Liver (tissue), 9 donors: Measurements from ENCODE around the gene RLBP1. TPM values are rescaled to one million over a fixed set of nuclear protein-coding genes. Genes with fewer than 3 reads are reported as not detected.

Source experiments
- DNase-seq: peaks from one replicate; pipeline ENCODE4 v3.0.0-alpha.2; 2017; ENCODE audit warnings: low spot score
- H3K27ac ChIP-seq, 2 donors: one replicate each; pipeline ENCODE4 v1.7.0; 2013; ENCODE audit warnings: inconsistent platforms in 2 of 2, low read length in 2 of 2, control low read depth in 1 of 2, low read depth in 1 of 2, mild to moderate bottlenecking in 1 of 2
- H3K27me3 ChIP-seq, 4 donors: one replicate each; pipeline versions ENCODE4 v1.6.1 to v1.7.0; 2013; ENCODE audit warnings: low read length in 3 of 4, inconsistent platforms in 1 of 4, mild to moderate bottlenecking in 1 of 4, moderate library complexity in 1 of 4; ENCODE audit not compliant: control insufficient read depth in 4 of 4, insufficient read depth in 4 of 4
- H3K36me3 ChIP-seq, 4 donors: one replicate each; pipeline versions ENCODE4 v1.6.1 to v1.7.0; 2013; ENCODE audit warnings: low read length in 3 of 4, mild to moderate bottlenecking in 3 of 4, low read depth in 1 of 4, moderate library complexity in 1 of 4; ENCODE audit not compliant: control insufficient read depth in 4 of 4, insufficient read depth in 3 of 4
- H3K4me1 ChIP-seq, 4 donors: one replicate each; pipeline versions ENCODE4 v1.6.1 to v1.7.0; 2013; ENCODE audit warnings: low read length in 3 of 4, mild to moderate bottlenecking in 3 of 4, moderate library complexity in 1 of 4; ENCODE audit not compliant: control insufficient read depth in 4 of 4, insufficient read depth in 4 of 4
- H3K4me3 ChIP-seq, 3 donors: one replicate each; pipeline versions ENCODE4 v1.6.1 to v1.7.0; 2013; ENCODE audit warnings: low read length in 3 of 3, control low read depth in 1 of 3, low read depth in 1 of 3, mild to moderate bottlenecking in 1 of 3
- H3K9ac ChIP-seq, 2 donors: one replicate each; pipeline ENCODE4 v1.7.0; 2013; ENCODE audit warnings: low read length in 2 of 2, mild to moderate bottlenecking in 2 of 2, moderate library complexity in 2 of 2, control low read depth in 1 of 2, low read depth in 1 of 2
- H3K9me3 ChIP-seq, 4 donors: one replicate each; pipeline versions ENCODE4 v1.6.1 to v1.7.0; 2013; ENCODE audit warnings: low read length in 3 of 4; ENCODE audit not compliant: control insufficient read depth in 4 of 4
- CTCF ChIP-seq: fragments of 150-350 bp; IDR thresholded peaks from 2 replicates; pipeline ENCODE4 v1.5.1; 2017; ENCODE audit warnings: improper control_type of control experiment, low read depth, low read length; ENCODE audit not compliant: missing input control
- EGR1 ChIP-seq, 2 donors: IDR thresholded peaks; 2 replicates each; pipeline ENCODE4 v1.6.1; 2016 to 2018; ENCODE audit warnings: antibody characterized with exemption in 2 of 2, low read depth in 2 of 2
- FOXA1 ChIP-seq: IDR thresholded peaks from 2 replicates; pipeline ENCODE4 v1.6.1; 2016; ENCODE audit warnings: antibody characterized with exemption
- FOXA2 ChIP-seq: IDR thresholded peaks from 2 replicates; pipeline ENCODE4 v1.6.1; 2016; ENCODE audit warnings: antibody characterized with exemption
- GABPA ChIP-seq, 2 donors: IDR thresholded peaks in 1 of 2; conservative IDR thresholded peaks in 1 of 2; 2 replicates each; pipeline ENCODE4 v1.6.1; 2016; ENCODE audit warnings: antibody characterized with exemption in 2 of 2, mild to moderate bottlenecking in 1 of 2, moderate library complexity in 1 of 2
- HNF4A ChIP-seq, 2 donors: conservative IDR thresholded peaks; 2 replicates each; pipeline ENCODE4 v1.6.1; 2016; ENCODE audit warnings: antibody characterized with exemption in 2 of 2, mild to moderate bottlenecking in 2 of 2
- HNF4G ChIP-seq: IDR thresholded peaks from 2 replicates; pipeline ENCODE4 v1.6.1; 2016; ENCODE audit warnings: antibody characterized with exemption
- JUND ChIP-seq, 2 donors: IDR thresholded peaks; 2 replicates each; pipeline ENCODE4 v1.6.1; 2016; ENCODE audit warnings: antibody characterized with exemption in 2 of 2
- MAX ChIP-seq: IDR thresholded peaks from 2 replicates; pipeline ENCODE4 v1.6.1; 2016; ENCODE audit warnings: antibody characterized with exemption
- NR2F2 ChIP-seq: IDR thresholded peaks from 2 replicates; pipeline ENCODE4 v1.6.1; 2016; ENCODE audit warnings: antibody characterized with exemption
- RAD21 ChIP-seq, 2 donors: IDR thresholded peaks; 2 replicates each; pipeline ENCODE4 v1.6.1; 2016; ENCODE audit warnings: antibody characterized with exemption in 2 of 2, mild to moderate bottlenecking in 2 of 2
- REST ChIP-seq: IDR thresholded peaks from 2 replicates; pipeline ENCODE4 v1.6.1; 2016; ENCODE audit warnings: antibody characterized with exemption, mild to moderate bottlenecking
- RXRA ChIP-seq, 2 donors: IDR thresholded peaks; 2 replicates each; pipeline ENCODE4 v1.6.1; 2017 to 2018; ENCODE audit warnings: antibody characterized with exemption in 2 of 2, mild to moderate bottlenecking in 1 of 2
- TAF1 ChIP-seq: conservative IDR thresholded peaks from 2 replicates; pipeline ENCODE4 v1.6.1; 2016; ENCODE audit warnings: antibody characterized with exemption, mild to moderate bottlenecking
- WGBS: extraction: QIAGEN DNeasy Blood & Tissue Kit; methylation state at CpG from one replicate; pipeline ENCODE4 v1.1.7; 2013; 5-methylcytosine and 5-hydroxymethylcytosine counted together
- polyA plus RNA-seq, 2 donors: library from polyadenylated mRNA; stranded (reverse) in 1 of 2; unstranded in 1 of 2; fragments of 200-250 nt in 1 of 2; fragments of >200 nt in 1 of 2; fragmentation: Nextera tagmentation in 1 of 2; extraction: Ambion mirVana in 1 of 2; gene quantifications; one replicate each; pipeline versions ENCODE4 v1.2.1 to v1.2.3, GENCODE V29; 2013 to 2015
- total RNA-seq, 2 donors: library from RNA; depleted of rRNA; stranded (reverse); fragments of >200 nt; gene quantifications; one replicate each; pipeline ENCODE4 v1.2.3, GENCODE V29; 2014
- TF ChIP-seq, protein P1 (sequence below): IDR thresholded peaks from 2 replicates; pipeline ENCODE4 v1.6.1; 2016; ENCODE audit warnings: antibody characterized with exemption
- donor health status: healthy.
- donor health status: healthy.
- donor health status: healthy.
- donor health status: healthy.
- donor health status: healthy.

RLBP1 gene
- total and polyA plus RNA-seq, 4 donors, result 0.17 TPM; not detected in 3

- Histone ChIP-seq H3K27me3 (no peaks in the 10 kb centered on the region), H3K4me3 (no peak overlapping the region), H3K36me3 (peaks cover 18 to 94% (median 81%) of the 10 kb centered on the region in 4 donors), H3K9me3 (no peaks in the 10 kb centered on the region), H3K4me1 (no peaks in the 10 kb centered on the region), H3K27ac (no peak overlapping the region), H3K9ac (no peak overlapping the region)
- DNase-seq, result no peak
- TF ChIP-seq HNF4A (conservative IDR thresholded peaks at IDR 0.05), result no peak
- TF ChIP-seq JUND (IDR thresholded peaks at IDR 0.05), result no peak
- TF ChIP-seq EGR1 (IDR thresholded peaks at IDR 0.05; ENCODE audit: low read depth in 2 of 2), result no peak
- TF ChIP-seq, protein P1, sequence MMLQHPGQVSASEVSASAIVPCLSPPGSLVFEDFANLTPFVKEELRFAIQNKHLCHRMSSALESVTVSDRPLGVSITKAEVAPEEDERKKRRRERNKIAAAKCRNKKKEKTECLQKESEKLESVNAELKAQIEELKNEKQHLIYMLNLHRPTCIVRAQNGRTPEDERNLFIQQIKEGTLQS, result no peak
- no peak for TF ChIP-seq RXRA (IDR thresholded peaks at IDR 0.05)
- no peak for TF ChIP-seq CTCF
- no peak for TF ChIP-seq RAD21 (IDR thresholded peaks at IDR 0.05)
- WGBS, result 83% methylated on average over 4 of the region's 4 CpGs
These were observed 26.8 kb downstream of the RLBP1 start for GRCh38 chr15:89194608-89195007.

GRCh38 chr15:89192766-89193165, 28.6 kb downstream of the RLBP1 start:
- 95% methylated on average over 3 of the region's 3 CpGs for WGBS
- H3K27me3 ChIP-seq, result no peaks in the 10 kb centered on the region

More at GRCh38 chr15:89192766-89193165, 28.6 kb downstream of the RLBP1 start:
- no peak overlapping the region for H3K27ac ChIP-seq
- no peaks in the 10 kb centered on the region for H3K9me3 ChIP-seq
- TF ChIP-seq GABPA (IDR thresholded peaks at IDR 0.05 in 1 of 2, conservative IDR thresholded peaks at IDR 0.05 in 1 of 2) (no peak), HNF4A (conservative IDR thresholded peaks at IDR 0.05) (no peak), RAD21 (IDR thresholded peaks at IDR 0.05) (no peak), REST (no peak), NR2F2 (no peak), CTCF (no peak), HNF4G (no peak), RXRA (IDR thresholded peaks at IDR 0.05) (no peak), FOXA2 (no peak), MAX (no peak), EGR1 (IDR thresholded peaks at IDR 0.05; ENCODE audit: low read depth in 2 of 2) (no peak), FOXA1 (no peak), TAF1 (no peak)
- TF ChIP-seq, protein P1, result no peak
- peaks cover 18 to 94% (median 82%) of the 10 kb centered on the region in 4 donors for H3K36me3 ChIP-seq
- H3K9ac ChIP-seq, result no peak overlapping the region
- H3K4me1 ChIP-seq, result peaks cover 0 to 2% (median under 1%) of the 10 kb centered on the region in 4 donors
- DNase-seq, result no peak
- H3K4me3 ChIP-seq, result no peak overlapping the region
